Measurements from ENCODE around the gene RGS19. TPM values are rescaled to one million over a fixed set of nuclear protein-coding genes. Genes with fewer than 3 reads are reported as not detected.
A peak's percentile ranks its signal among the peaks of the same experiment; 100 is the strongest.

RGS19 gene
- total RNA-seq, 1 experiment from 2014 or later, result 32.0 TPM

DNA sequence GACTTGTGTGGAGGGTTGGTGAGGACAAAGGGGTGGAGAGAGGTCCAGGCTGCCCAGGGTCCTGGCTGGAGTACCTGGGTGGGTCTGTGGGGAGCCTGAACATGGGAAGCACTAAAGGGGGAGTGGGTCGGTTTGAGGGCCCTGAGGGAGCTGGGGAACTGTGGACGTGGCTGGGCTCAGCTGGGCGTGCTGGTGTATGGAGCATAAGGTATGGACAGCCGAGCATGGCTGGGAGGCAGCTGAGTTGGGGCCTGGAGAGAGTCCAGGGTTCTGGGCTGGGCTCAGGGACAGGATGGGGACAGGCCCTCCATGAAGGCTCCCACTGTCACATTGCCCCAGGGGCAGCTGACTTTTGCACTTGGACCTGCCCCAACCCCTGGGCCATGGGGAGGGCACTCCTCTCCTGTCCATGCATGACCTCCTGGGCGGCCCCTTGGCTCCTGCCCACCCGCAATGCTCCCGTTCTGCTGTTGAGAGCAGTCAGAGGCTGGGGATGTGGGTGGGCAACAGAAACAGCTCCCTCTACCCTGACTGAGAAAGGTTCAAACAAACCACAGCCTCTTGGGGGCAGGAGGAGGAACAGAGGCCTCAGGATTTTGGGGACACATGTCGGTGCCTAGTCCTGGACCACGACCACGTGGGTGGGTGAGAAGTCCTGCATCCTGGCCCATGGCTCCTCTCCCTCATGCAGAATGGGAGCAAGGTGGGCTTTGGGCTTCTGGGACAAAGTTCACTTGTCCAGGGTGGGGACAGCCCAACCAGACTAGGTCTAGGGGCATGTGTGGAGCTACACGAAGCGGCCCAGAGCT lies 38.9 kb downstream of the RGS19 start:
- BruUV-seq (replicated peaks), result no TSS peak
- Histone ChIP-seq H3K4me1 (ENCODE audit: control insufficient read depth, insufficient read depth, low read length) (peaks cover 40% of the 10 kb centered on the region), H3K9me3 (ENCODE audit: control insufficient read depth, insufficient read depth, low read depth, low read length) (no peaks in the 10 kb centered on the region), H3K27me3 (ENCODE audit: control insufficient read depth, insufficient read depth, low read length) (no peaks in the 10 kb centered on the region), H3K4me3 (ENCODE audit: low read depth in 2 of 2, low read length in 2 of 2) (no peak overlapping the region), H3K27ac (ENCODE audit: low read length) (no peak overlapping the region), H3K36me3 (ENCODE audit: control insufficient read depth, insufficient read depth, low read length) (no peaks in the 10 kb centered on the region)
- in situ Hi-C loops (cut with HindIII; ENCODE audit: low pct_unique_long_range_greater_than_20kb, low sequenced_read_pairs) (no loop called here), intact Hi-C loops (cut with micrococcal nuclease; ENCODE audit: unreplicated experiment) (no loop called here)
- ATAC-seq (no peak), DNase-seq (ENCODE audit: low read depth, low spot score) (no peak)
- POLR2A ChIA-PET, result no interaction called here
- CTCF ChIA-PET, result interaction anchor here (1.4 to 2.2 kb wide), 2 partner anchors 10 to 17 kb away, joined by 11 to 14 read pairs; partner anchors contain the start of gene SOX18
- TF ChIP-seq, protein P1, sequence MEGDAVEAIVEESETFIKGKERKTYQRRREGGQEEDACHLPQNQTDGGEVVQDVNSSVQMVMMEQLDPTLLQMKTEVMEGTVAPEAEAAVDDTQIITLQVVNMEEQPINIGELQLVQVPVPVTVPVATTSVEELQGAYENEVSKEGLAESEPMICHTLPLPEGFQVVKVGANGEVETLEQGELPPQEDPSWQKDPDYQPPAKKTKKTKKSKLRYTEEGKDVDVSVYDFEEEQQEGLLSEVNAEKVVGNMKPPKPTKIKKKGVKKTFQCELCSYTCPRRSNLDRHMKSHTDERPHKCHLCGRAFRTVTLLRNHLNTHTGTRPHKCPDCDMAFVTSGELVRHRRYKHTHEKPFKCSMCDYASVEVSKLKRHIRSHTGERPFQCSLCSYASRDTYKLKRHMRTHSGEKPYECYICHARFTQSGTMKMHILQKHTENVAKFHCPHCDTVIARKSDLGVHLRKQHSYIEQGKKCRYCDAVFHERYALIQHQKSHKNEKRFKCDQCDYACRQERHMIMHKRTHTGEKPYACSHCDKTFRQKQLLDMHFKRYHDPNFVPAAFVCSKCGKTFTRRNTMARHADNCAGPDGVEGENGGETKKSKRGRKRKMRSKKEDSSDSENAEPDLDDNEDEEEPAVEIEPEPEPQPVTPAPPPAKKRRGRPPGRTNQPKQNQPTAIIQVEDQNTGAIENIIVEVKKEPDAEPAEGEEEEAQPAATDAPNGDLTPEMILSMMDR (IDR thresholded peaks at IDR 0.05), result no peak
- no peak for TF ChIP-seq POLR2AphosphoS5 (IDR thresholded peaks at IDR 0.05; ENCODE audit: low read depth, low read length)
- TF ChIP-seq SIN3A (IDR thresholded peaks at IDR 0.05; ENCODE audit: borderline replicate concordance, insufficient read depth, low read depth, low read length), result no peak
- no peak for TF ChIP-seq TCF7L2 (IDR thresholded peaks at IDR 0.05; ENCODE audit: low read depth, low read length)
- TF ChIP-seq, protein P2, sequence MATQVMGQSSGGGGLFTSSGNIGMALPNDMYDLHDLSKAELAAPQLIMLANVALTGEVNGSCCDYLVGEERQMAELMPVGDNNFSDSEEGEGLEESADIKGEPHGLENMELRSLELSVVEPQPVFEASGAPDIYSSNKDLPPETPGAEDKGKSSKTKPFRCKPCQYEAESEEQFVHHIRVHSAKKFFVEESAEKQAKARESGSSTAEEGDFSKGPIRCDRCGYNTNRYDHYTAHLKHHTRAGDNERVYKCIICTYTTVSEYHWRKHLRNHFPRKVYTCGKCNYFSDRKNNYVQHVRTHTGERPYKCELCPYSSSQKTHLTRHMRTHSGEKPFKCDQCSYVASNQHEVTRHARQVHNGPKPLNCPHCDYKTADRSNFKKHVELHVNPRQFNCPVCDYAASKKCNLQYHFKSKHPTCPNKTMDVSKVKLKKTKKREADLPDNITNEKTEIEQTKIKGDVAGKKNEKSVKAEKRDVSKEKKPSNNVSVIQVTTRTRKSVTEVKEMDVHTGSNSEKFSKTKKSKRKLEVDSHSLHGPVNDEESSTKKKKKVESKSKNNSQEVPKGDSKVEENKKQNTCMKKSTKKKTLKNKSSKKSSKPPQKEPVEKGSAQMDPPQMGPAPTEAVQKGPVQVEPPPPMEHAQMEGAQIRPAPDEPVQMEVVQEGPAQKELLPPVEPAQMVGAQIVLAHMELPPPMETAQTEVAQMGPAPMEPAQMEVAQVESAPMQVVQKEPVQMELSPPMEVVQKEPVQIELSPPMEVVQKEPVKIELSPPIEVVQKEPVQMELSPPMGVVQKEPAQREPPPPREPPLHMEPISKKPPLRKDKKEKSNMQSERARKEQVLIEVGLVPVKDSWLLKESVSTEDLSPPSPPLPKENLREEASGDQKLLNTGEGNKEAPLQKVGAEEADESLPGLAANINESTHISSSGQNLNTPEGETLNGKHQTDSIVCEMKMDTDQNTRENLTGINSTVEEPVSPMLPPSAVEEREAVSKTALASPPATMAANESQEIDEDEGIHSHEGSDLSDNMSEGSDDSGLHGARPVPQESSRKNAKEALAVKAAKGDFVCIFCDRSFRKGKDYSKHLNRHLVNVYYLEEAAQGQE (IDR thresholded peaks at IDR 0.05; ENCODE audit: insufficient read depth in 1 of 2, low read depth in 2 of 2, low read length in 1 of 2), result no peak

DNA sequence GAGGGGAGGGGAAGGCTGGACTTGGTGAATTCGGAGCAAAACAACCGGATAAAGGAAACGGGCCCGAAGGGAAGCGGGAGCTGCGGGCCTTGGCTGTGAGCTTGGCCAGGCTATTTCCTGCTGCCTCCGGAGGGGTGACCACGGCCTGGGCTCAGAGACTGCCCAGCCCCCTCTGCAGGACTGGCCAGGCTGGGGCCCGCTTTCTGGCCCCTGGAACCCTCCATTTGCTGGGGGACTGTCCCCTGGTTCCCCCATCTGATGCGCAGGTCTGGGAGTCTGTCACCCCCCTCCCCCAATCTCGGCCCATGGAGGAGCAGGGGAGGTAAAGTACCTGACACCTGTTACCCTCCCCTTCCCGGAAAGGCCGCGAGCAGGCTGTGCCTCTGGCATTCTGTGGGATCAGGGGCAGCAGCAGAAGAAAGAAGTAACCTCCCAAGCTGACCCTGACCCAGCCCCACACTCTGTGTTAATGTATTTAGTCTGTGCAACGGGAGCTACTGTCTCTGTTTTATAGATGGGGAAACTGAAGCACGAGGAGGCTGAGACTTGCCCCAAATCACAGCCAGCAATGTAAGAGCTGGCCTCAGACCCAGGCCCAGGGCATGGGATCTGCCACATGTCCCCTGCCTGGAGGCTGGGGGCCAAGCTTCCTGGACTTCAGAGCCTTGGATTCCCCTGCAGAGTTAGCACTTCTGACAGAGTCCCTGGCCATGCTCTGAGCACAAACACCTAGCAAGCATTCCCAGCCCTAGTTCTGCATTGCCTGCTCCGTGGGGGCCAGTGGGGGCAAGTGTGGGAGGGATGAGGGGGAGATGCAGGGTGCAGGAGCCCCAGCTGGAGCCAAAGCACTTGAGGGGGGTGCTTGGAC lies 39.8 kb downstream of the RGS19 start:
- CTCF ChIA-PET, result interaction anchor here (1.2 to 2.2 kb wide), 5 partner anchors 10 to 59 kb away, joined by 4 to 14 read pairs (median 9); partner anchors contain the start of genes PRPF6, SAMD10, SOX18 and TCEA2
- DNase-seq (ENCODE audit: low read depth, low spot score), result no peak

More for the DNA sequence above, 39.8 kb downstream of the RGS19 start:
- peak; percentile 30 for ATAC-seq
- POLR2A ChIA-PET, result no interaction called here
- H3K27me3 ChIP-seq (ENCODE audit: control insufficient read depth, insufficient read depth, low read length), result no peaks in the 10 kb centered on the region
- H3K4me1 ChIP-seq (ENCODE audit: control insufficient read depth, insufficient read depth, low read length), result peaks cover 39% of the 10 kb centered on the region
- H3K4me3 ChIP-seq (ENCODE audit: low read depth in 2 of 2, low read length in 2 of 2), result peak overlapping the region; percentile 43 to 58
- H3K9me3 ChIP-seq (ENCODE audit: control insufficient read depth, insufficient read depth, low read depth, low read length), result no peaks in the 10 kb centered on the region
- BruUV-seq (replicated peaks), result no TSS peak
- in situ Hi-C loops (cut with HindIII; ENCODE audit: low pct_unique_long_range_greater_than_20kb, low sequenced_read_pairs), result no loop called here
- H3K27ac ChIP-seq (ENCODE audit: low read length), result peak overlapping the region; percentile 64
- TF ChIP-seq TCF7L2 (IDR thresholded peaks at IDR 0.05; ENCODE audit: low read depth, low read length), result no peak
- TF ChIP-seq POLR2AphosphoS5 (IDR thresholded peaks at IDR 0.05; ENCODE audit: low read depth, low read length), result no peak
- TF ChIP-seq SIN3A (IDR thresholded peaks at IDR 0.05; ENCODE audit: borderline replicate concordance, insufficient read depth, low read depth, low read length), result no peak
- TF ChIP-seq, protein P2 (IDR thresholded peaks at IDR 0.05; ENCODE audit: insufficient read depth in 1 of 2, low read depth in 2 of 2, low read length in 1 of 2), result no peak
- TF ChIP-seq, protein P1 (IDR thresholded peaks at IDR 0.05), result no peak
- intact Hi-C loops (cut with micrococcal nuclease; ENCODE audit: unreplicated experiment), result no loop called here
- 0 out of 2 replicates have a peak, but pooled peaks cover 2% of the 10 kb centered on the region for H3K36me3 ChIP-seq (ENCODE audit: control insufficient read depth, insufficient read depth, low read length)

All from Panc1 (cell line).